Natural killer cell (primary cell): Measurements from ENCODE around the gene SLC17A8. TPM values are rescaled to one million over a fixed set of nuclear protein-coding genes. Genes with fewer than 3 reads are reported as not detected.

Source experiments
- ATAC-seq, 3 donors: fragments of 150-1000 bp in 2 of 3; fragments of 200-7000 bp in 1 of 3; cut with Tn5 transposase; 1 replicate in 1 of 3; 2 replicates in 2 of 3; pipeline ENCODE4 v1.10.0; 2021; ENCODE audit warnings: mild to moderate bottlenecking in 2 of 3, moderate library complexity in 2 of 3
- DNase-seq, 2 donors: peaks; one replicate each; pipeline versions ENCODE4 v3.0.0 to v3.0.0-alpha.2; 2013 to 2021; ENCODE audit warnings: mixed read lengths in 1 of 2
- H3K27ac ChIP-seq: one replicate; pipeline ENCODE4 v1.5.1; 2013; ENCODE audit warnings: mild to moderate bottlenecking, low read length
- H3K27me3 ChIP-seq: one replicate; pipeline ENCODE4 v1.6.1; 2013; ENCODE audit warnings: low read length; ENCODE audit not compliant: control insufficient read depth, insufficient read depth
- H3K36me3 ChIP-seq: one replicate; pipeline ENCODE4 v1.6.1; 2013; ENCODE audit warnings: low read length; ENCODE audit not compliant: control insufficient read depth, insufficient read depth
- H3K4me1 ChIP-seq: one replicate; pipeline ENCODE4 v1.6.1; 2013; ENCODE audit warnings: low read length; ENCODE audit not compliant: control insufficient read depth, insufficient read depth
- H3K4me3 ChIP-seq: one replicate; pipeline ENCODE4 v1.5.1; 2013; ENCODE audit warnings: low read length
- H3K9me3 ChIP-seq: one replicate; pipeline ENCODE4 v1.6.1; 2013; ENCODE audit warnings: low read length; ENCODE audit not compliant: control insufficient read depth, insufficient read depth
- H3K27ac Mint-ChIP-seq, 2 donors: one replicate each; pipeline ENCODE4 v1.8.0; 2022; ENCODE audit warnings: mild to moderate bottlenecking in 2 of 2, mixed read lengths in 2 of 2, moderate library complexity in 1 of 2
- H3K27me3 Mint-ChIP-seq, 2 donors: one replicate each; pipeline ENCODE4 v1.8.0; 2022; ENCODE audit warnings: low read depth in 2 of 2, mixed read lengths in 2 of 2
- H3K36me3 Mint-ChIP-seq: one replicate; pipeline ENCODE4 v1.8.0; 2022; ENCODE audit warnings: mixed read lengths
- H3K4me1 Mint-ChIP-seq, 2 donors: one replicate each; pipeline ENCODE4 v1.8.0; 2022; ENCODE audit warnings: mixed read lengths in 2 of 2
- H3K4me3 Mint-ChIP-seq: one replicate; pipeline ENCODE4 v1.8.0; 2022; ENCODE audit warnings: mild to moderate bottlenecking, moderate library complexity, mixed read lengths
- H3K9me3 Mint-ChIP-seq, 2 donors: one replicate each; pipeline ENCODE4 v1.8.0; 2022; ENCODE audit warnings: mixed read lengths in 2 of 2
- WGBS: methylation state at CpG from one replicate; pipeline ENCODE4 v1.1.7; 2013; ENCODE audit warnings: missing lambda C conversion rate; ENCODE audit not compliant: insufficient coverage; 5-methylcytosine and 5-hydroxymethylcytosine counted together
- intact Hi-C: fragments of 100-400 bp; cut with micrococcal nuclease; formaldehyde crosslinking; loops from one replicate; pipeline ENCODE4 v1.14.2; 2022
- total RNA-seq, 4 donors: library from RNA; stranded (reverse); fragments of 120-200 nt in 1 of 4; gene quantifications; one replicate each; pipeline versions ENCODE4 v1.2.3 to v1.2.4, GENCODE V29; 2013 to 2022
- TF ChIP-seq, protein P1 (sequence below): fragments of 200-600 bp; IDR thresholded peaks from one replicate; pipeline ENCODE4 v1.8.0; 2022; ENCODE audit warnings: antibody characterized with exemption

Gene SLC17A8
- total RNA-seq, 3 donors from 2014 or later (not counting 1 experiment from before 2014, with no cell fraction given): not detected

DNA sequence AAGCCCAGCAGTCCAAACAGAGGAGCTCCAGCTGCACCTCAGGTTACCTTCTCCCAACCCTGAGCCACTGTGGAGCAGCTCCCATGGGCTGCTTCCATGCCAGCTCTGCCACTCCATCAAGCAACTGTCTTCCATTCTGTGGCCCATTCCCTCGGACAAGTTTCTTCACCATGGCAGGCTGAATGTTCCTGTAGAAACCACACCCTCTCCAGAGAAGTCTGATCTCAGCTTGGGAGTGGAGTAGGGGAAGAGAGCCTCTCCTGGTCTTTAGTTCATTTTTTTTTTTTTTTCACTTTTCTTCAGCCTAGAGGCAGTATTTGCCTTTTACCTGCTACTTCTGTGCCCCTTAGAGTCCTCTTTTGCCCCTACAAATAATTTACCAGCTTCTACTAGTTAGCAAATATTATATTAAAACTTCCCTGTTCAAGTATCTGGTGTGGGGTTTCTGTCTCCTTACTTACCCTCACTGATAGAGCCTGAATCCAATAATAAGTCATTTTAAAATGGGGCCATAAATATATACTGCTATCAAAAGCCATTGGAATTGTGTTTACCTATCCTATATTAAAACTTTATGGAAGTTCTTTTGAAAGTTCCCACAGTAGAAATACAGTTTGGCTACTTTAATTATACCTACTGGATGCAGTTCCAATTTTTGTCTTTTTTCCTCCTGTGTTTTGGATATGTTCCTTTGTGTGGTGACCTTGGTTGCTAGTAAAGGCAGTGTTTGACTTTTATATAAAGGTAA is 11.7 kb upstream of the SLC17A8 start:
- ATAC-seq: no peak
- H3K9me3 Mint-ChIP-seq: no peaks in the 10 kb centered on the region
- H3K27me3 Mint-ChIP-seq: no peaks in the 10 kb centered on the region
- H3K9me3 ChIP-seq: no peaks in the 10 kb centered on the region
- no peaks in the 10 kb centered on the region for H3K36me3 Mint-ChIP-seq
- H3K27ac Mint-ChIP-seq: no peak overlapping the region
- no peaks in the 10 kb centered on the region for H3K4me1 Mint-ChIP-seq
- DNase-seq: no peak
- no peak overlapping the region for H3K27ac ChIP-seq
- whole genome bisulfite sequencing: no CpG with 5 or more reads among the region's 1 CpG
- intact Hi-C loops: no loop called here
- TF ChIP-seq, protein P1, sequence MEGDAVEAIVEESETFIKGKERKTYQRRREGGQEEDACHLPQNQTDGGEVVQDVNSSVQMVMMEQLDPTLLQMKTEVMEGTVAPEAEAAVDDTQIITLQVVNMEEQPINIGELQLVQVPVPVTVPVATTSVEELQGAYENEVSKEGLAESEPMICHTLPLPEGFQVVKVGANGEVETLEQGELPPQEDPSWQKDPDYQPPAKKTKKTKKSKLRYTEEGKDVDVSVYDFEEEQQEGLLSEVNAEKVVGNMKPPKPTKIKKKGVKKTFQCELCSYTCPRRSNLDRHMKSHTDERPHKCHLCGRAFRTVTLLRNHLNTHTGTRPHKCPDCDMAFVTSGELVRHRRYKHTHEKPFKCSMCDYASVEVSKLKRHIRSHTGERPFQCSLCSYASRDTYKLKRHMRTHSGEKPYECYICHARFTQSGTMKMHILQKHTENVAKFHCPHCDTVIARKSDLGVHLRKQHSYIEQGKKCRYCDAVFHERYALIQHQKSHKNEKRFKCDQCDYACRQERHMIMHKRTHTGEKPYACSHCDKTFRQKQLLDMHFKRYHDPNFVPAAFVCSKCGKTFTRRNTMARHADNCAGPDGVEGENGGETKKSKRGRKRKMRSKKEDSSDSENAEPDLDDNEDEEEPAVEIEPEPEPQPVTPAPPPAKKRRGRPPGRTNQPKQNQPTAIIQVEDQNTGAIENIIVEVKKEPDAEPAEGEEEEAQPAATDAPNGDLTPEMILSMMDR: no peak
- H3K4me1 ChIP-seq: no peaks in the 10 kb centered on the region
- H3K4me3 Mint-ChIP-seq: no peak overlapping the region
- peaks cover 2% of the 10 kb centered on the region for H3K36me3 ChIP-seq
- H3K27me3 ChIP-seq: no peaks in the 10 kb centered on the region
- H3K4me3 ChIP-seq: no peak overlapping the region

DNA sequence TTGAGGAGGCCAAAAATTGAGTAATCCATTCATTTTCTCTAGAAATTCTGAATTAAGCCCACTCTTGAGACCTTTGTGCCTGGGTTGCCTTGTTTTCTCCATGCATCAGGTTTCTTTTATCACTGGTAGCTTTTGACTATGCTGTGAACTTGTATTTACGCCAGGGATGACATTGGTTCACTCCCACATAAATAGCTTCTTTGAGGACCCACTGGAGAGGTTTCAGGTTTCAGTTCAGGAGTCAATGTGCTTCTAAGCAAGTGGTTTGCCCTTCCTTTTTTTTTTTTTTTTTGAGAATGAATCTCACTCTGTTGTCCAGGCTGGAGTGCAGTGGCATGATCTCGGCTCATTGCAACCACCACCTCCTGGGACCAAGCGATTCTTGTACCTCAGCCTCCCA is 10.2 kb upstream of the SLC17A8 start:
- H3K4me3 ChIP-seq: no peak overlapping the region
- TF ChIP-seq, protein P1: no peak
- H3K27me3 Mint-ChIP-seq: no peaks in the 10 kb centered on the region
- H3K27ac ChIP-seq: no peak overlapping the region
- DNase-seq: no peak
- no peaks in the 10 kb centered on the region for H3K36me3 Mint-ChIP-seq
- no peaks in the 10 kb centered on the region for H3K9me3 ChIP-seq
- H3K4me3 Mint-ChIP-seq: no peak overlapping the region
- no peaks in the 10 kb centered on the region for H3K27me3 ChIP-seq
- H3K4me1 ChIP-seq: no peaks in the 10 kb centered on the region
- intact Hi-C loops: no loop called here
- no peak for ATAC-seq
- WGBS: 85% methylated on average over 3 of the region's 3 CpGs
- H3K36me3 ChIP-seq: no peaks in the 10 kb centered on the region
- H3K4me1 Mint-ChIP-seq: no peaks in the 10 kb centered on the region
- no peak overlapping the region for H3K27ac Mint-ChIP-seq
- H3K9me3 Mint-ChIP-seq: no peaks in the 10 kb centered on the region

DNA sequence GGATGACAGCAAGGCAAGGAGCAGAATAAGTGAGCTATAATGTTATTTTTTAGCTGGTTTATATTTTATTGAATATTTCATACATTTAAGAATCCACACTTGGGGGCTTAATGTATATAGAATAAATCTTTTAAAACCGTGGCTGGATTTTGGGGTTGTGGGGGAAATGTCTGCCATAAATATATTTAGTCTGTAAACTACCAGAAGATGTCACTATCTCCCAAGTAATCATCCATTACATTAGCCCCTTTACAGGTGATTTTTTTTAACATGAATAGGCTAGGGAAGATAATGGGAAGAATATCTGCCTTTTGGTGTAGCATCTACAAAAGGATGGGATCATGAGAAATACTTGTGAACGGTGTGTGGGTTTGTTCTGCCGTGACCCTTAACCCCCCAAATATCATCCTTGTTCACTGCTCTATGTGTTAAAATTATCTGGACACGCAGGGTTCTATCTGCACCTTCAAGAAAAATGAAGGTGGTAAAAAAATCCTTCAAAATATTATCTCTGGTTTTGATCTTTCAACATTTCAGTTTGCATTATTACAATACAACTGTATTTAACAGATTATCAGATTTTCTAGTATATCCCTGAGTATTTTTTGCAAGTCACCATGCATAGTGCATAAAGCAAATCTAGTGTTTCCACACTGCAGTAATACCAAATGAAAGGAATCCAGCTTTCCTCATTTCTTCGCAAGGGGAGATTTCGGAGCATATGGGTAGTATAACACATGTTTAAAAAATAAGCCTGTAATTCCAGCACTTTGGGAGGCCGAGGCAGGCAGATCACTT is 8.0 kb upstream of the SLC17A8 start:
- Histone ChIP-seq H3K27ac (no peak overlapping the region), H3K4me1 (no peaks in the 10 kb centered on the region), H3K9me3 (no peaks in the 10 kb centered on the region), H3K4me3 (no peak overlapping the region), H3K27me3 (no peaks in the 10 kb centered on the region), H3K36me3 (no peaks in the 10 kb centered on the region)
- intact Hi-C loops: no loop called here
- peaks cover 8 to 10% of the 10 kb centered on the region in 2 donors for H3K27me3 Mint-ChIP-seq
- WGBS: 91% methylated on average over 4 of the region's 7 CpGs
- no peak overlapping the region for H3K27ac Mint-ChIP-seq
- no peaks in the 10 kb centered on the region for H3K36me3 Mint-ChIP-seq
- DNase-seq (no peak), ATAC-seq (no peak)
- no peaks in the 10 kb centered on the region for H3K9me3 Mint-ChIP-seq
- TF ChIP-seq, protein P1: no peak
- H3K4me1 Mint-ChIP-seq: no peaks in the 10 kb centered on the region
- H3K4me3 Mint-ChIP-seq: no peak overlapping the region
